GM23248 (cell line): ENCODE results near the gene KLF1. TPM values are rescaled to one million over a fixed set of nuclear protein-coding genes. Genes with fewer than 3 reads are reported as not detected.
"Not testable (repeated sequence)": the region's sequence is repeated elsewhere in the genome, so short reads cannot be mapped to it uniquely, and the experiment has no call there.

Experiments
- DNase-seq: peaks from one replicate; pipeline ENCODE4 v3.0.0-alpha.2; 2015
- H2AFZ ChIP-seq: fragments of 200-600 bp; sonication (generic); 2 replicates; pipeline ENCODE4 v1.6.1; 2016; ENCODE audit warnings: antibody characterized with exemption
- H3F3A ChIP-seq: fragments of 200-600 bp; sonication (generic); 2 replicates; pipeline ENCODE4 v1.6.1; 2016; ENCODE audit warnings: mild to moderate bottlenecking, antibody characterized with exemption, mixed run types; ENCODE audit not compliant: insufficient read depth
- H3K27ac ChIP-seq: fragments of 200-600 bp; sonication (generic); 2 replicates; pipeline ENCODE4 v1.5.1; 2016; ENCODE audit warnings: mild to moderate bottlenecking
- H3K27me3 ChIP-seq: fragments of 200-600 bp; sonication (generic); replicated peaks from 2 replicates; pipeline ENCODE4 v1.6.1; 2016; ENCODE audit warnings: mild to moderate bottlenecking; ENCODE audit not compliant: insufficient read depth
- H3K36me3 ChIP-seq: fragments of 200-600 bp; sonication (generic); 2 replicates; pipeline ENCODE4 v1.6.1; 2016; ENCODE audit warnings: low read depth, mild to moderate bottlenecking
- H3K4me1 ChIP-seq: fragments of 200-600 bp; sonication (generic); 2 replicates; pipeline ENCODE4 v1.6.1; 2016; ENCODE audit warnings: mild to moderate bottlenecking; ENCODE audit not compliant: insufficient read depth
- H3K4me2 ChIP-seq: fragments of 200-600 bp; sonication (generic); one replicate; pipeline ENCODE4 v1.6.1; 2016; ENCODE audit warnings: mild to moderate bottlenecking; ENCODE audit not compliant: unreplicated experiment
- H3K4me3 ChIP-seq: fragments of 200-600 bp; sonication (generic); 2 replicates; pipeline ENCODE4 v1.5.1; 2016; ENCODE audit warnings: mild to moderate bottlenecking
- H3K79me2 ChIP-seq: fragments of 200-600 bp; sonication (generic); 2 replicates; pipeline ENCODE4 v1.6.1; 2016; ENCODE audit warnings: mild to moderate bottlenecking; ENCODE audit not compliant: insufficient read depth
- H3K9ac ChIP-seq: fragments of 200-600 bp; sonication (generic); 2 replicates; pipeline ENCODE4 v1.6.1; 2016; ENCODE audit warnings: mild to moderate bottlenecking
- H3K9me2 ChIP-seq: fragments of 200-600 bp; sonication (generic); 2 replicates; pipeline ENCODE4 v1.6.1; 2016; ENCODE audit warnings: mixed run types, mild to moderate bottlenecking, moderate library complexity; ENCODE audit not compliant: insufficient read depth
- H3K9me3 ChIP-seq: fragments of 200-600 bp; sonication (generic); one replicate; pipeline ENCODE4 v1.6.1; 2017; ENCODE audit warnings: low read depth
- H4K20me1 ChIP-seq: fragments of 200-600 bp; sonication (generic); 2 replicates; pipeline ENCODE4 v1.6.0; 2016; ENCODE audit not compliant: insufficient read depth
- EZH2 ChIP-seq: fragments of 200-600 bp; sonication (generic); IDR thresholded peaks from 2 replicates; pipeline ENCODE4 v1.6.1; 2018; ENCODE audit warnings: antibody characterized with exemption, mild to moderate bottlenecking; ENCODE audit not compliant: insufficient read depth, poor library complexity, severe bottlenecking
- EZH2phosphoT487 ChIP-seq: fragments of 200-600 bp; sonication (generic); IDR thresholded peaks from 2 replicates; pipeline ENCODE4 v1.6.1; 2018; ENCODE audit warnings: antibody characterized with exemption, moderate library complexity, mild to moderate bottlenecking, low read depth; ENCODE audit not compliant: insufficient read depth
- WGBS, 2 experiments: methylation state at CpG; one replicate each; pipeline ENCODE4 v1.1.6; 2015 to 2017; ENCODE audit warnings: low lambda C conversion rate in 2 of 2, low coverage in 1 of 2; ENCODE audit errors: missing lambda C conversion rate in 2 of 2; 5-methylcytosine and 5-hydroxymethylcytosine counted together
- in situ Hi-C: fragments of 300-500 bp; cut with MboI; formaldehyde crosslinking; loops from 2 replicates; pipeline ENCODE4 v1.15.0; 2020
- polyA plus RNA-seq: library from polyadenylated mRNA; unstranded; fragments of >200 nt; fragmentation: Nextera tagmentation; extraction: Ambion mirVana; gene quantifications from 2 replicates; pipeline ENCODE4 v1.2.1, GENCODE V29; 2016
- total RNA-seq: library from RNA; depleted of rRNA; stranded (reverse); fragments of >200 nt; shearing (Covaris generic); gene quantifications from 2 replicates; pipeline ENCODE4 v1.2.3, GENCODE V29; 2014

The KLF1 gene
- total and polyA plus RNA-seq, 2 experiments from 2014 or later = 0.11 TPM; not detected in 1

GRCh38 chr19:12921047-12921446 lies 34.0 kb upstream of the KLF1 start:
- Histone ChIP-seq H4K20me1 (no peaks in the 10 kb centered on the region), H3K4me1 (no peaks in the 10 kb centered on the region), H3K9ac (no peak overlapping the region), H2AFZ (no peak overlapping the region), H3K9me2 (no peaks in the 10 kb centered on the region), H3K4me3 (no peak overlapping the region), H3K79me2 (no peaks in the 10 kb centered on the region), H3K27me3 (no peaks in the 10 kb centered on the region), H3K4me2 (no peak overlapping the region), H3K27ac (no peak overlapping the region), H3K36me3 (peaks cover 20% of the 10 kb centered on the region), H3K9me3 (no peaks in the 10 kb centered on the region), H3F3A (peaks cover 16% of the 10 kb centered on the region)
- DNase-seq = no peak
- 73 to 78% methylated on average over 3 of the region's 3 CpGs for WGBS, 2 experiments
- TF ChIP-seq EZH2phosphoT487 (no peak), EZH2 (no peak)
- in situ Hi-C loops = no loop called here

GRCh38 chr19:12918253-12918652 lies 31.3 kb upstream of the KLF1 start:
- no peak for DNase-seq
- H3K9me3 ChIP-seq = no peaks in the 10 kb centered on the region
- no peak overlapping the region for H3K4me2 ChIP-seq
- no peak overlapping the region for H2AFZ ChIP-seq
- H3K4me3 ChIP-seq = no peak overlapping the region
- in situ Hi-C loops = no loop called here
- no peaks in the 10 kb centered on the region for H4K20me1 ChIP-seq
- peaks cover 8% of the 10 kb centered on the region; the same call in 1 of the 2 replicates for H3K4me1 ChIP-seq
- no peak overlapping the region for H3K27ac ChIP-seq
- H3K9me2 ChIP-seq = no peaks in the 10 kb centered on the region
- H3K36me3 ChIP-seq = no peaks in the 10 kb centered on the region
- TF ChIP-seq EZH2phosphoT487 (no peak), EZH2 (no peak)
- WGBS, 2 experiments = 92% methylated on average over 14 of the region's 14 CpGs
- no peaks in the 10 kb centered on the region for H3K27me3 ChIP-seq
- peaks cover 16% of the 10 kb centered on the region; the same call in 1 of the 2 replicates for H3F3A ChIP-seq
- no peaks in the 10 kb centered on the region for H3K79me2 ChIP-seq
- H3K9ac ChIP-seq = no peak overlapping the region

GRCh38 chr19:12915860-12916259 lies 28.9 kb upstream of the KLF1 start:
- H3K27ac ChIP-seq, H3K9ac ChIP-seq, H3K4me2 ChIP-seq, H3K36me3 ChIP-seq, H3K9me3 ChIP-seq, H4K20me1 ChIP-seq, H3K79me2 ChIP-seq, H3K27me3 ChIP-seq, H3K9me2 ChIP-seq, H3K4me3 ChIP-seq, in situ Hi-C loops, H2AFZ ChIP-seq, DNase-seq: not testable (repeated sequence)
- peaks cover 15% of the 10 kb centered on the region; the same call in 1 of the 2 replicates for H3K4me1 ChIP-seq
- H3F3A ChIP-seq = peaks cover 13% of the 10 kb centered on the region; the same call in 1 of the 2 replicates
- WGBS, 2 experiments = 76 to 87% methylated on average over 4 of the region's 4 CpGs

GRCh38 chr19:12913851-12914690 lies 27.1 kb upstream of the KLF1 start:
- Histone ChIP-seq H3K79me2 (no peaks in the 10 kb centered on the region), H3K9me3 (no peaks in the 10 kb centered on the region), H3K4me2 (no peak overlapping the region), H3K4me3 (no peak overlapping the region), H4K20me1 (no peaks in the 10 kb centered on the region), H3K9ac (no peak overlapping the region), H2AFZ (peak overlapping the region; percentile 66), H3K36me3 (no peaks in the 10 kb centered on the region), H3K27me3 (no peaks in the 10 kb centered on the region), H3K9me2 (no peaks in the 10 kb centered on the region), H3F3A (no peaks in the 10 kb centered on the region), H3K4me1 (peaks cover 15% of the 10 kb centered on the region; the same call in 1 of the 2 replicates), H3K27ac (no peak overlapping the region)
- no peak for TF ChIP-seq EZH2phosphoT487
- TF ChIP-seq EZH2 = no peak
- in situ Hi-C loops = no loop called here
- DNase-seq = peak; percentile 69
- 32 to 39% methylated on average over 12 of the region's 12 CpGs for WGBS, 2 experiments
